HG02623 (cell line): ENCODE results near the gene CPLX4.

Source experiments
- ATAC-seq: cut with Tn5 transposase; IDR thresholded peaks from one replicate; pipeline ENCODE4 v1.9.1; 2021; ENCODE audit warnings: moderate library complexity; ENCODE audit not compliant: unreplicated experiment

Gene CPLX4

GRCh38 chr18:59318460-59319050 lies at the start of gene CPLX4:
Gene CPLX4, minus strand, starts transcription at chr18:59318649. Its CDS starts 187 bp downstream, at chr18:59318462.
- ATAC-seq: no peak

GRCh38 chr18:59360381-59360780 lies 41.9 kb upstream of the CPLX4 start:
- no peak for ATAC-seq

- ATAC-seq: peak; percentile 12
Observed at GRCh38 chr18:59359576-59359952, 41.1 kb upstream of the CPLX4 start.

- peak; percentile 93 for ATAC-seq
Observed at GRCh38 chr18:59358712-59359575, 40.5 kb upstream of the CPLX4 start, which contains the start of gene LMAN1. Gene LMAN1, minus strand, starts transcription at chr18:59359265. Its CDS starts 21 bp downstream, at chr18:59359244.

GRCh38 chr18:59358414-59358711 lies 39.9 kb upstream of the CPLX4 start:
- ATAC-seq: no peak

- ATAC-seq: no peak
Observed at GRCh38 chr18:59357928-59358327, 39.5 kb upstream of the CPLX4 start.

GRCh38 chr18:59354731-59355130 lies 36.3 kb upstream of the CPLX4 start:
- no peak for ATAC-seq

- ATAC-seq: no peak
Observed at GRCh38 chr18:59353079-59353680, 34.7 kb upstream of the CPLX4 start.

- ATAC-seq: no peak
Observed at GRCh38 chr18:59352250-59352855, 33.9 kb upstream of the CPLX4 start.

GRCh38 chr18:59345556-59345955 lies 27.1 kb upstream of the CPLX4 start:
- no peak for ATAC-seq

GRCh38 chr18:59344996-59345395 lies 26.5 kb upstream of the CPLX4 start:
- no peak for ATAC-seq

- ATAC-seq: no peak
Observed at GRCh38 chr18:59343926-59344325, 25.5 kb upstream of the CPLX4 start.

- no peak for ATAC-seq
Observed at GRCh38 chr18:59340817-59341216, 22.4 kb upstream of the CPLX4 start.

GRCh38 chr18:59340312-59340711 lies 21.9 kb upstream of the CPLX4 start:
- no peak for ATAC-seq

GRCh38 chr18:59332986-59333385 lies 14.5 kb upstream of the CPLX4 start:
- no peak for ATAC-seq

GRCh38 chr18:59328683-59329082 lies 10.2 kb upstream of the CPLX4 start:
- ATAC-seq: no peak

- ATAC-seq: no peak
Observed at GRCh38 chr18:59325965-59326364, 7.5 kb upstream of the CPLX4 start.

- no peak for ATAC-seq
Observed at GRCh38 chr18:59324623-59324971, 6.1 kb upstream of the CPLX4 start.

GRCh38 chr18:59323931-59324622 lies 5.6 kb upstream of the CPLX4 start:
- ATAC-seq: no peak

GRCh38 chr18:59311631-59312030 lies 6.8 kb downstream of the CPLX4 start:
- ATAC-seq: no peak

GRCh38 chr18:59308938-59309260 lies 9.6 kb downstream of the CPLX4 start:
- ATAC-seq: no peak
